Suprapubic skin (tissue), 4 donors: ENCODE data around the gene SPOCK1. TPM values are rescaled to one million over a fixed set of nuclear protein-coding genes. Genes with fewer than 3 reads are reported as not detected.

ENCODE experiments used
- DNase-seq, 2 donors: peaks; one replicate each; pipeline ENCODE4 v3.0.0-alpha.2; 2019; ENCODE audit warnings: low spot score in 2 of 2
- H3K27ac ChIP-seq: fragments of 200-600 bp; sonication (generic); one replicate; pipeline ENCODE4 v1.5.1; 2019
- H3K27me3 ChIP-seq: fragments of 200-600 bp; sonication (generic); one replicate; pipeline ENCODE4 v1.5.1; 2019
- H3K36me3 ChIP-seq: fragments of 200-600 bp; sonication (generic); one replicate; pipeline ENCODE4 v1.5.1; 2019
- H3K4me1 ChIP-seq: fragments of 200-600 bp; sonication (generic); one replicate; pipeline ENCODE4 v1.5.1; 2019
- H3K4me3 ChIP-seq: fragments of 200-600 bp; sonication (generic); one replicate; pipeline ENCODE4 v1.5.1; 2019; ENCODE audit warnings: mild to moderate bottlenecking
- H3K9me3 ChIP-seq: fragments of 200-600 bp; sonication (generic); one replicate; pipeline ENCODE4 v1.5.1; 2019
- CTCF ChIP-seq, 2 donors: fragments of 200-600 bp in 1 of 2; fragments of 450-650 bp in 1 of 2; sonication (generic) in 1 of 2; IDR thresholded peaks; one replicate each; pipeline ENCODE4 v1.5.1; 2016 to 2019; ENCODE audit warnings: antibody characterized with exemption in 2 of 2, mild to moderate bottlenecking in 1 of 2, moderate library complexity in 1 of 2
- EP300 ChIP-seq: sonication (generic); formaldehyde crosslinking; IDR thresholded peaks from one replicate; pipeline ENCODE4 v1.6.1; 2017; ENCODE audit warnings: antibody characterized with exemption
- POLR2A ChIP-seq, 2 donors: fragments of 450-650 bp; IDR thresholded peaks; one replicate each; pipeline ENCODE4 v1.6.1; 2017; ENCODE audit warnings: antibody characterized with exemption in 2 of 2, mild to moderate bottlenecking in 2 of 2, moderate library complexity in 2 of 2
- POLR2AphosphoS5 ChIP-seq, 3 donors: sonication (generic); formaldehyde crosslinking; IDR thresholded peaks; one replicate each; pipeline ENCODE4 v1.6.1; 2017; ENCODE audit warnings: antibody characterized with exemption in 3 of 3
- WGBS: methylation state at CpG from one replicate; pipeline ENCODE4 v1.1.5; 2018; 5-methylcytosine and 5-hydroxymethylcytosine counted together
- total RNA-seq, 4 donors: library from RNA; depleted of rRNA; stranded (reverse); fragments of >200 nt; gene quantifications; one replicate each; pipeline ENCODE4 v1.1.0, GENCODE V29; 2016

Gene SPOCK1
- total RNA-seq, 4 donors from 2014 or later, result 3.9 to 11.6 (median 5.4) TPM

GRCh38 chr5:137497396-137498290, 1.5 kb downstream of the SPOCK1 start:
- no peak for TF ChIP-seq CTCF (IDR thresholded peaks at IDR 0.05)
- H3K27me3 ChIP-seq, result peaks cover 22% of the 10 kb centered on the region
- H3K9me3 ChIP-seq, result no peaks in the 10 kb centered on the region
- no peaks in the 10 kb centered on the region for H3K36me3 ChIP-seq
- 68% methylated on average over 19 of the region's 22 CpGs for WGBS
- peaks cover 13% of the 10 kb centered on the region for H3K4me1 ChIP-seq
- DNase-seq, result no peak
- H3K4me3 ChIP-seq, result peak overlapping the region; percentile 52
- H3K27ac ChIP-seq, result no peak overlapping the region

- TF ChIP-seq POLR2AphosphoS5 (IDR thresholded peaks at IDR 0.05) (no peak), POLR2A (IDR thresholded peaks at IDR 0.05) (no peak), EP300 (no peak)
- peaks cover 22% of the 10 kb centered on the region for H3K27me3 ChIP-seq
- no peak overlapping the region for H3K27ac ChIP-seq
- H3K4me1 ChIP-seq, result peaks cover 13% of the 10 kb centered on the region
- H3K4me3 ChIP-seq, result no peak overlapping the region
- WGBS, result 92% methylated on average over 1 of the region's 1 CpG
- DNase-seq, result no peak
- no peaks in the 10 kb centered on the region for H3K9me3 ChIP-seq
- H3K36me3 ChIP-seq, result no peaks in the 10 kb centered on the region
Observed at GRCh38 chr5:137496919-137497318, 2.2 kb downstream of the SPOCK1 start.

GRCh38 chr5:137492331-137492730, 6.8 kb downstream of the SPOCK1 start:
- Histone ChIP-seq H3K4me1 (no peaks in the 10 kb centered on the region), H3K9me3 (no peaks in the 10 kb centered on the region), H3K27me3 (no peaks in the 10 kb centered on the region), H3K36me3 (no peaks in the 10 kb centered on the region), H3K27ac (no peak overlapping the region), H3K4me3 (no peak overlapping the region)
- 96% methylated on average over 1 of the region's 1 CpG for WGBS
- TF ChIP-seq EP300 (no peak), POLR2A (IDR thresholded peaks at IDR 0.05) (no peak), POLR2AphosphoS5 (IDR thresholded peaks at IDR 0.05) (no peak), CTCF (IDR thresholded peaks at IDR 0.05) (no peak)
- DNase-seq, result no peak

- no peak for TF ChIP-seq EP300
- TF ChIP-seq POLR2AphosphoS5 (IDR thresholded peaks at IDR 0.05), result no peak
- TF ChIP-seq CTCF (IDR thresholded peaks at IDR 0.05), result no peak
- no peak for TF ChIP-seq POLR2A (IDR thresholded peaks at IDR 0.05)
- H3K36me3 ChIP-seq, result no peaks in the 10 kb centered on the region
- no peaks in the 10 kb centered on the region for H3K9me3 ChIP-seq
- H3K4me3 ChIP-seq, result no peak overlapping the region
- no peaks in the 10 kb centered on the region for H3K27me3 ChIP-seq
- no peak for DNase-seq
- H3K27ac ChIP-seq, result no peak overlapping the region
- WGBS, result 80% methylated on average over 4 of the region's 4 CpGs
- no peaks in the 10 kb centered on the region for H3K4me1 ChIP-seq
Observed at GRCh38 chr5:137491121-137491520, 8.0 kb downstream of the SPOCK1 start.

- Histone ChIP-seq H3K27me3 (no peaks in the 10 kb centered on the region), H3K4me1 (no peaks in the 10 kb centered on the region), H3K27ac (no peak overlapping the region), H3K4me3 (no peak overlapping the region), H3K9me3 (no peaks in the 10 kb centered on the region), H3K36me3 (no peaks in the 10 kb centered on the region)
- WGBS, result 55% methylated on average over 2 of the region's 3 CpGs
- no peak for DNase-seq
- TF ChIP-seq EP300 (no peak), POLR2AphosphoS5 (IDR thresholded peaks at IDR 0.05) (no peak), CTCF (IDR thresholded peaks at IDR 0.05) (no peak), POLR2A (IDR thresholded peaks at IDR 0.05) (no peak)
Observed at GRCh38 chr5:137490591-137490990, 8.5 kb downstream of the SPOCK1 start.
